Neuronal stem cell (in vitro differentiated cells): Measurements from ENCODE around the gene PLEKHJ1.

Source experiments
- DNase-seq: peaks from one replicate; pipeline ENCODE4 v3.0.0-alpha.2; 2013; ENCODE audit warnings: low spot score
- H2AFZ ChIP-seq: one replicate; pipeline ENCODE4 v1.6.1; 2013; ENCODE audit warnings: mild to moderate bottlenecking, low read length, inconsistent platforms
- H2AK5ac ChIP-seq: 2 replicates; pipeline ENCODE4 v1.6.1; 2013; ENCODE audit warnings: low read depth, mild to moderate bottlenecking, inconsistent platforms, low read length, moderate library complexity, mixed read lengths
- H2BK120ac ChIP-seq: 2 replicates; pipeline ENCODE4 v1.6.1; 2013; ENCODE audit warnings: low read depth, mild to moderate bottlenecking, inconsistent platforms, low read length, moderate library complexity, mixed read lengths
- H2BK12ac ChIP-seq: one replicate; pipeline ENCODE4 v1.6.1; 2013; ENCODE audit warnings: low read length, inconsistent platforms
- H2BK15ac ChIP-seq: 2 replicates; pipeline ENCODE4 v1.6.1; 2013; ENCODE audit warnings: mild to moderate bottlenecking, low read length, inconsistent platforms, mixed read lengths
- H2BK5ac ChIP-seq: one replicate; pipeline ENCODE4 v1.6.1; 2013; ENCODE audit warnings: inconsistent platforms, mild to moderate bottlenecking, low read length, moderate library complexity
- H3K14ac ChIP-seq: one replicate; pipeline ENCODE4 v1.6.1; 2013; ENCODE audit warnings: low read length, inconsistent platforms
- H3K18ac ChIP-seq: 2 replicates; pipeline ENCODE4 v1.6.1; 2013; ENCODE audit warnings: low read length, inconsistent platforms
- H3K23ac ChIP-seq: 2 replicates; pipeline ENCODE4 v1.6.1; 2013; ENCODE audit warnings: low read depth, mild to moderate bottlenecking, mixed read lengths, low read length, inconsistent platforms; ENCODE audit not compliant: poor library complexity
- H3K27ac ChIP-seq: replicated peaks from 3 replicates; pipeline ENCODE4 v1.5.1; 2013; ENCODE audit warnings: low read length, inconsistent platforms
- H3K27me3 ChIP-seq, 3 experiments: 2 replicates each; pipeline ENCODE4 v1.6.1; 2013; ENCODE audit warnings: low read length in 3 of 3, mild to moderate bottlenecking in 2 of 3, inconsistent platforms in 1 of 3, low read depth in 1 of 3, mixed read lengths in 1 of 3, moderate library complexity in 1 of 3; ENCODE audit not compliant: control insufficient read depth in 3 of 3, insufficient read depth in 3 of 3
- H3K36me3 ChIP-seq, 2 donors: replicated peaks in 1 of 2; 2 replicates each; pipeline ENCODE4 v1.6.1; 2013; ENCODE audit warnings: low read length in 2 of 2; ENCODE audit not compliant: control insufficient read depth in 2 of 2, insufficient read depth in 2 of 2
- H3K4ac ChIP-seq: 2 replicates; pipeline ENCODE4 v1.6.1; 2013; ENCODE audit warnings: inconsistent platforms, mild to moderate bottlenecking, low read length, moderate library complexity
- H3K4me1 ChIP-seq, 2 donors: 1 replicate in 1 of 2; 2 replicates in 1 of 2; pipeline ENCODE4 v1.6.1; 2013; ENCODE audit warnings: low read length in 2 of 2, low read depth in 1 of 2; ENCODE audit not compliant: control insufficient read depth in 2 of 2, insufficient read depth in 1 of 2
- H3K4me2 ChIP-seq: one replicate; pipeline ENCODE4 v1.6.1; 2013; ENCODE audit warnings: mild to moderate bottlenecking, low read length, inconsistent platforms; ENCODE audit not compliant: insufficient read depth, poor library complexity, severe bottlenecking
- H3K4me3 ChIP-seq, 2 donors: 2 replicates each; pipeline ENCODE4 v1.5.1; 2013; ENCODE audit warnings: low read length in 2 of 2, mild to moderate bottlenecking in 2 of 2, inconsistent platforms in 1 of 2, moderate library complexity in 1 of 2
- H3K79me1 ChIP-seq: one replicate; pipeline ENCODE4 v1.6.1; 2013; ENCODE audit warnings: low read depth, mild to moderate bottlenecking, inconsistent platforms, low read length, moderate library complexity
- H3K9ac ChIP-seq: one replicate; pipeline ENCODE4 v1.6.1; 2013; ENCODE audit warnings: mild to moderate bottlenecking, low read depth, low read length, inconsistent platforms; ENCODE audit not compliant: poor library complexity
- H3K9me3 ChIP-seq, 2 donors: replicated peaks in 1 of 2; 2 replicates each; pipeline versions ENCODE3 to v1.6.1; 2013; ENCODE audit warnings: low read length in 2 of 2, mild to moderate bottlenecking in 2 of 2, inconsistent platforms in 1 of 2, low read depth in 1 of 2, mixed read lengths in 1 of 2, moderate library complexity in 1 of 2; ENCODE audit not compliant: control insufficient read depth in 2 of 2, insufficient read depth in 1 of 2
- H4K8ac ChIP-seq: one replicate; pipeline ENCODE4 v1.6.1; 2013; ENCODE audit warnings: low read depth, mild to moderate bottlenecking, inconsistent platforms, low read length, moderate library complexity
- H4K91ac ChIP-seq: one replicate; pipeline ENCODE4 v1.6.1; 2013; ENCODE audit warnings: low read length, low read depth, mild to moderate bottlenecking, inconsistent platforms; ENCODE audit not compliant: poor library complexity
- WGBS, 2 donors: extraction: QIAGEN DNeasy Blood & Tissue Kit; methylation state at CpG; one replicate each; pipeline ENCODE4 v1.1.7; 2013; ENCODE audit warnings: missing lambda C conversion rate in 2 of 2, mixed read lengths in 1 of 2; ENCODE audit not compliant: insufficient read length in 2 of 2, insufficient replicate concordance in 1 of 2; ENCODE audit errors: extremely low coverage in 2 of 2; 5-methylcytosine and 5-hydroxymethylcytosine counted together

The PLEKHJ1 gene

GRCh38 chr19:2223391-2223790 is 12.7 kb downstream of the PLEKHJ1 start:
- H3K4me1 ChIP-seq, result no peaks in the 10 kb centered on the region
- H3K4ac ChIP-seq, result no peak overlapping the region
- H3K23ac ChIP-seq, result no peak overlapping the region
- H2BK15ac ChIP-seq, result no peak overlapping the region
- H3K4me2 ChIP-seq, result no peak overlapping the region
- no peak overlapping the region for H2AK5ac ChIP-seq
- H2BK5ac ChIP-seq, result no peak overlapping the region
- no peak overlapping the region for H3K27ac ChIP-seq
- peaks cover 15% of the 10 kb centered on the region for H3K79me1 ChIP-seq
- H3K4me3 ChIP-seq, result no peak overlapping the region
- no peaks in the 10 kb centered on the region for H3K27me3 ChIP-seq
- H2BK120ac ChIP-seq, result no peak overlapping the region
- H3K9ac ChIP-seq, result no peak overlapping the region
- H3K36me3 ChIP-seq, result peaks cover 38 to 86% of the 10 kb centered on the region in 2 donors
- no CpG with 5 or more reads among the region's 18 CpGs for WGBS, 2 donors
- no peak overlapping the region for H4K8ac ChIP-seq
- no peak overlapping the region for H3K14ac ChIP-seq
- no peak overlapping the region for H2BK12ac ChIP-seq
- DNase-seq, result no peak
- no peak overlapping the region for H3K18ac ChIP-seq
- H3K9me3 ChIP-seq, result no peaks in the 10 kb centered on the region
- no peak overlapping the region for H2AFZ ChIP-seq
- no peak overlapping the region for H4K91ac ChIP-seq

- Histone ChIP-seq H3K27me3 (no peaks in the 10 kb centered on the region), H3K9ac (peak overlapping the region; percentile 60), H4K91ac (no peak overlapping the region), H3K36me3 (peaks cover 44 to 89% of the 10 kb centered on the region in 2 donors), H3K27ac (no peak overlapping the region), H2BK15ac (no peak overlapping the region), H2BK12ac (no peak overlapping the region), H3K4ac (no peak overlapping the region), H3K4me2 (no peak overlapping the region), H3K79me1 (peaks cover 13% of the 10 kb centered on the region), H3K9me3 (no peaks in the 10 kb centered on the region), H2AFZ (no peak overlapping the region), H2BK120ac (no peak overlapping the region), H4K8ac (no peak overlapping the region), H2AK5ac (no peak overlapping the region), H3K4me3 (no peak overlapping the region), H3K18ac (no peak overlapping the region), H2BK5ac (no peak overlapping the region), H3K23ac (peak overlapping the region; percentile 80), H3K14ac (no peak overlapping the region), H3K4me1 (no peaks in the 10 kb centered on the region)
- DNase-seq, result no peak
- WGBS, 2 donors, result no CpG with 5 or more reads among the region's 20 CpGs
These were observed 14.2 kb downstream of the PLEKHJ1 start for GRCh38 chr19:2221918-2222317.

GRCh38 chr19:2221250-2221831 is 14.8 kb downstream of the PLEKHJ1 start:
- no peak overlapping the region for H4K8ac ChIP-seq
- no peaks in the 10 kb centered on the region for H3K27me3 ChIP-seq
- H2BK120ac ChIP-seq, result no peak overlapping the region
- H2BK12ac ChIP-seq, result no peak overlapping the region
- H4K91ac ChIP-seq, result peak overlapping the region; percentile 72
- peaks cover 12% of the 10 kb centered on the region for H3K79me1 ChIP-seq
- no peak overlapping the region for H3K4me3 ChIP-seq
- H3K4me2 ChIP-seq, result no peak overlapping the region
- H2BK15ac ChIP-seq, result no peak overlapping the region
- H3K27ac ChIP-seq, result no peak overlapping the region
- H3K9me3 ChIP-seq, result no peaks in the 10 kb centered on the region
- no peak overlapping the region for H2BK5ac ChIP-seq
- no peak overlapping the region for H2AK5ac ChIP-seq
- H3K9ac ChIP-seq, result no peak overlapping the region
- no peak for DNase-seq
- H3K14ac ChIP-seq, result no peak overlapping the region
- H3K36me3 ChIP-seq, result peaks cover 47 to 90% of the 10 kb centered on the region in 2 donors
- no peaks in the 10 kb centered on the region for H3K4me1 ChIP-seq
- no peak overlapping the region for H3K18ac ChIP-seq
- no peak overlapping the region for H3K23ac ChIP-seq
- H2AFZ ChIP-seq, result no peak overlapping the region
- WGBS, 2 donors, result no CpG with 5 or more reads among the region's 20 CpGs
- no peak overlapping the region for H3K4ac ChIP-seq

- Histone ChIP-seq H3K9me3 (no peaks in the 10 kb centered on the region), H3K36me3 (peaks cover 48 to 90% of the 10 kb centered on the region in 2 donors), H2BK12ac (peak overlapping the region; percentile 10), H3K14ac (no peak overlapping the region), H2AFZ (no peak overlapping the region), H3K4me3 (no peak overlapping the region), H3K27me3 (no peaks in the 10 kb centered on the region), H2BK5ac (no peak overlapping the region), H4K91ac (no peak overlapping the region), H2BK120ac (no peak overlapping the region), H3K23ac (peak overlapping the region; percentile 3), H3K18ac (no peak overlapping the region), H4K8ac (peak overlapping the region; percentile 43), H3K27ac (no peak overlapping the region), H3K79me1 (peaks cover 16% of the 10 kb centered on the region), H3K4me1 (no peaks in the 10 kb centered on the region), H2AK5ac (no peak overlapping the region), H3K4ac (no peak overlapping the region), H2BK15ac (no peak overlapping the region), H3K4me2 (no peak overlapping the region), H3K9ac (peak overlapping the region; percentile 4)
- WGBS, 2 donors, result no CpG with 5 or more reads among the region's 21 CpGs
- no peak for DNase-seq
These were observed 16.4 kb downstream of the PLEKHJ1 start for GRCh38 chr19:2219726-2220125.
